Peyer's patch (tissue), 4 donors: ENCODE data around the gene VILL.
A peak's percentile ranks its signal among the peaks of the same experiment; 100 is the strongest.

ENCODE experiments used
- POLR2A ChIP-seq, 2 donors: fragments of 450-650 bp; IDR thresholded peaks; one replicate each; pipeline ENCODE4 v1.5.1; 2017; ENCODE audit warnings: antibody characterized with exemption in 2 of 2, mild to moderate bottlenecking in 2 of 2, moderate library complexity in 2 of 2
- TF ChIP-seq, protein P1 (sequence below), 6 experiments: fragments of 450-650 bp in 4 of 6; fragments of 200-600 bp in 2 of 6; sonication (generic) in 1 of 6; IDR thresholded peaks; one replicate each; pipeline ENCODE4 v1.5.1; 2017 to 2019; ENCODE audit warnings: antibody characterized with exemption in 6 of 6, mild to moderate bottlenecking in 3 of 6, moderate library complexity in 1 of 6

GRCh38 chr3:37985637-37986320, 4.8 kb upstream of the VILL start:
- TF ChIP-seq POLR2A (IDR thresholded peaks at IDR 0.05) = peak in 1 of 2 donors; percentile 33
- TF ChIP-seq, protein P1, sequence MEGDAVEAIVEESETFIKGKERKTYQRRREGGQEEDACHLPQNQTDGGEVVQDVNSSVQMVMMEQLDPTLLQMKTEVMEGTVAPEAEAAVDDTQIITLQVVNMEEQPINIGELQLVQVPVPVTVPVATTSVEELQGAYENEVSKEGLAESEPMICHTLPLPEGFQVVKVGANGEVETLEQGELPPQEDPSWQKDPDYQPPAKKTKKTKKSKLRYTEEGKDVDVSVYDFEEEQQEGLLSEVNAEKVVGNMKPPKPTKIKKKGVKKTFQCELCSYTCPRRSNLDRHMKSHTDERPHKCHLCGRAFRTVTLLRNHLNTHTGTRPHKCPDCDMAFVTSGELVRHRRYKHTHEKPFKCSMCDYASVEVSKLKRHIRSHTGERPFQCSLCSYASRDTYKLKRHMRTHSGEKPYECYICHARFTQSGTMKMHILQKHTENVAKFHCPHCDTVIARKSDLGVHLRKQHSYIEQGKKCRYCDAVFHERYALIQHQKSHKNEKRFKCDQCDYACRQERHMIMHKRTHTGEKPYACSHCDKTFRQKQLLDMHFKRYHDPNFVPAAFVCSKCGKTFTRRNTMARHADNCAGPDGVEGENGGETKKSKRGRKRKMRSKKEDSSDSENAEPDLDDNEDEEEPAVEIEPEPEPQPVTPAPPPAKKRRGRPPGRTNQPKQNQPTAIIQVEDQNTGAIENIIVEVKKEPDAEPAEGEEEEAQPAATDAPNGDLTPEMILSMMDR (IDR thresholded peaks at IDR 0.05) = no peak
